HFFc6 (cell line): ENCODE measurements around the gene CDS2. TPM values are rescaled to one million over a fixed set of nuclear protein-coding genes. Genes with fewer than 3 reads are reported as not detected.

ENCODE experiments used
- DNase-seq: peaks from one replicate; pipeline ENCODE4 v3.0.0-alpha.2; 2018
- H3K27ac Mint-ChIP-seq: 2 replicates; pipeline ENCODE4 v1.8.0; 2020; ENCODE audit warnings: mild to moderate bottlenecking, mixed read lengths
- H3K27me3 Mint-ChIP-seq: 2 replicates; pipeline ENCODE4 v1.8.0; 2021; ENCODE audit warnings: mild to moderate bottlenecking, moderate library complexity, mixed read lengths; ENCODE audit not compliant: insufficient read depth
- H3K36me3 Mint-ChIP-seq: 2 replicates; pipeline ENCODE4 v1.8.0; 2021; ENCODE audit warnings: low read depth, mixed read lengths
- H3K4me1 Mint-ChIP-seq: 2 replicates; pipeline ENCODE4 v1.8.0; 2020; ENCODE audit warnings: low read depth, mixed read lengths
- H3K4me3 Mint-ChIP-seq: 2 replicates; pipeline ENCODE4 v1.8.0; 2020; ENCODE audit warnings: mild to moderate bottlenecking, moderate library complexity, mixed read lengths
- H3K9me3 Mint-ChIP-seq: 2 replicates; pipeline ENCODE4 v1.8.0; 2020; ENCODE audit warnings: mild to moderate bottlenecking, mixed read lengths
- CTCF ChIP-seq: fragments of 200-600 bp; sonication (generic); IDR thresholded peaks from 2 replicates; pipeline ENCODE4 v1.5.0; 2021; ENCODE audit warnings: antibody characterized with exemption, mild to moderate bottlenecking
- total RNA-seq, 6 experiments: library from RNA; stranded (reverse); fragmentation: NEBNext Ultra II Directional; extraction: Animal tissue kit (Norgen Biotek cat#: 25700); gene quantifications; 2 replicates in 1 of 6; 3 replicates in 5 of 6; pipeline ENCODE4 v1.2.3, GENCODE V29; 2021

The CDS2 gene
- total RNA-seq, 6 experiments from 2014 or later = 36.6 to 42.5 (median 39.2) TPM

GRCh38 chr20:5128886-5129285 is 2.1 kb downstream of the CDS2 start:
- H3K27ac Mint-ChIP-seq = no peak overlapping the region
- H3K27me3 Mint-ChIP-seq = peaks cover 1% of the 10 kb centered on the region; the same call in 1 of the 2 replicates
- no peak for DNase-seq
- no peaks in the 10 kb centered on the region for H3K36me3 Mint-ChIP-seq
- peak overlapping the region; percentile 93; the same call in 1 of the 2 replicates for H3K4me3 Mint-ChIP-seq
- no peak for TF ChIP-seq CTCF
- H3K9me3 Mint-ChIP-seq = no peaks in the 10 kb centered on the region
- peaks cover 35% of the 10 kb centered on the region for H3K4me1 Mint-ChIP-seq

GRCh38 chr20:5131502-5131901 is 4.7 kb downstream of the CDS2 start:
- peaks cover 20% of the 10 kb centered on the region for H3K4me1 Mint-ChIP-seq
- peak overlapping the region; percentile 12; the same call in 1 of the 2 replicates for H3K27ac Mint-ChIP-seq
- H3K4me3 Mint-ChIP-seq = no peak overlapping the region
- TF ChIP-seq CTCF = no peak
- no peaks in the 10 kb centered on the region for H3K36me3 Mint-ChIP-seq
- DNase-seq = no peak
- peaks cover 1% of the 10 kb centered on the region; the same call in 1 of the 2 replicates for H3K27me3 Mint-ChIP-seq
- no peaks in the 10 kb centered on the region for H3K9me3 Mint-ChIP-seq

GRCh38 chr20:5133998-5134397 is 7.2 kb downstream of the CDS2 start:
- no peak for DNase-seq
- no peak overlapping the region for H3K4me3 Mint-ChIP-seq
- no peaks in the 10 kb centered on the region; the same call in 1 of the 2 replicates for H3K27me3 Mint-ChIP-seq

GRCh38 chr20:5135363-5136012 is 8.7 kb downstream of the CDS2 start:
- no peaks in the 10 kb centered on the region; the same call in 1 of the 2 replicates for H3K27me3 Mint-ChIP-seq
- H3K9me3 Mint-ChIP-seq = no peaks in the 10 kb centered on the region
- H3K4me1 Mint-ChIP-seq = peaks cover 7% of the 10 kb centered on the region
- H3K27ac Mint-ChIP-seq = no peak overlapping the region
- no peak for DNase-seq
- TF ChIP-seq CTCF = no peak
- H3K4me3 Mint-ChIP-seq = no peak overlapping the region
- no peaks in the 10 kb centered on the region for H3K36me3 Mint-ChIP-seq

More at GRCh38 chr20:5133998-5134397, 7.2 kb downstream of the CDS2 start:
- Mint-ChIP-seq H3K9me3 (no peaks in the 10 kb centered on the region), H3K27ac (no peak overlapping the region), H3K4me1 (peaks cover 7% of the 10 kb centered on the region), H3K36me3 (no peaks in the 10 kb centered on the region)
- no peak for TF ChIP-seq CTCF

- Mint-ChIP-seq H3K4me1 (peaks cover 6% of the 10 kb centered on the region), H3K27ac (no peak overlapping the region), H3K27me3 (no peaks in the 10 kb centered on the region; the same call in 1 of the 2 replicates), H3K9me3 (no peaks in the 10 kb centered on the region), H3K36me3 (no peaks in the 10 kb centered on the region), H3K4me3 (no peak overlapping the region)
- TF ChIP-seq CTCF = no peak
- no peak for DNase-seq
Measured at GRCh38 chr20:5136096-5136495, 9.3 kb downstream of the CDS2 start.
